Stimulated activated CD4-positive, alpha-beta T cell treated with anti-CD3 and anti-CD28 coated beads, TNF-alpha, amount 100 ng/mL, for 48 hours (primary cell): ENCODE results near the gene HOXD3.

Source experiments
- DNase-seq, 3 donors: peaks; one replicate each; pipeline ENCODE4 v3.0.0-alpha.2; 2020; ENCODE audit warnings: low read depth in 3 of 3

Gene HOXD3

DNA sequence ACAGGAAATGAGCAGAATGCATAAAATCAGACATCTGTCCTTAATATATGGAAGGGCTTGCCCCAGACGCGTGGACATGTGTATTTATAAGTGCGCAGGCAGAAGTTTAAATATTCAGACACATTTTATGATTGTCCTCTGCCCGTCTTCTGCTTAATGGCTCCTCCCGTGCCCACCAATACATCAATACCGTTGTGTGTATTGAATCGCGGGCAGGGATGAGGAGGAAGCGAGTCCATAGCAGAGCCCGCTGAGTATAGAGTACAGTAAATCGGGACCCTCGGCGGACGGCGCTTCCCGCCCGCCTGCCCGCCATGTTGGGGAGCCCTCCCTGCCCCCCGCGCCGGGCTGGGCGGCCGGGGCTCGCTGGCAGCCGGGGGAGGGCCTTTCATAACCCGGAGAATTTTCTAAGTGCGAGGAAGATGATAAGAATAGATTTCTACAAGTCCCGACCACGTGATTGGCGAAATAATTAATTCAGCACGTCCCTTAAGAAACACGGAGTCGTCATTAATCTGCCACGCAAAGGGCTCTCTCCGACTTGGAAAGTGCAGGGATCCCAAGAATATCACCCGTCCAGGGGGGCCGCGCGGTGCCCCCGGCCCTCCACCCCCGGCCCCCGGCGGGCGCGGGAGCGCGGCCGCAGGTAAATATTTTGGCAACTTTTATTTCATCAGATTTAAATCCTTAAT lies at the start of gene HOXD3:
Gene HOXD3 (plus strand): TSS at position 501 of the 692 bp plus-strand sequence. CDS start 11,808 bp downstream, outside the sequence.
- no peak for DNase-seq

DNA sequence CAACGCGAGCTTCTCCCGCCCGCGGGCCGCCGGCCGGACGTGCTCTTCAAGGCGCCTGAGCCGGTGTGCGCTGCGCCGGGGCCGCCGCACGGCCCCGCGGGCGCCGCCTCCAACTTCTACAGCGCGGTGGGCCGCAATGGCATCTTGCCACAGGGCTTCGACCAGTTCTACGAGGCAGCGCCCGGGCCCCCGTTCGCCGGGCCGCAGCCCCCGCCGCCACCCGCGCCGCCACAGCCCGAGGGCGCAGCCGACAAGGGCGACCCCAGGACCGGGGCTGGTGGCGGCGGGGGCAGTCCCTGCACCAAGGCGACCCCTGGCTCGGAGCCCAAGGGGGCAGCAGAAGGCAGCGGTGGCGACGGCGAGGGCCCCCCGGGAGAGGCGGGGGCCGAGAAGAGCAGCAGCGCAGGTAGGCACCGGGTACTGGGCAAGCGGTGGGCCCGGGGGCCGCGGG lies 49.4 kb upstream of the HOXD3 start:
- DNase-seq: no peak

DNA sequence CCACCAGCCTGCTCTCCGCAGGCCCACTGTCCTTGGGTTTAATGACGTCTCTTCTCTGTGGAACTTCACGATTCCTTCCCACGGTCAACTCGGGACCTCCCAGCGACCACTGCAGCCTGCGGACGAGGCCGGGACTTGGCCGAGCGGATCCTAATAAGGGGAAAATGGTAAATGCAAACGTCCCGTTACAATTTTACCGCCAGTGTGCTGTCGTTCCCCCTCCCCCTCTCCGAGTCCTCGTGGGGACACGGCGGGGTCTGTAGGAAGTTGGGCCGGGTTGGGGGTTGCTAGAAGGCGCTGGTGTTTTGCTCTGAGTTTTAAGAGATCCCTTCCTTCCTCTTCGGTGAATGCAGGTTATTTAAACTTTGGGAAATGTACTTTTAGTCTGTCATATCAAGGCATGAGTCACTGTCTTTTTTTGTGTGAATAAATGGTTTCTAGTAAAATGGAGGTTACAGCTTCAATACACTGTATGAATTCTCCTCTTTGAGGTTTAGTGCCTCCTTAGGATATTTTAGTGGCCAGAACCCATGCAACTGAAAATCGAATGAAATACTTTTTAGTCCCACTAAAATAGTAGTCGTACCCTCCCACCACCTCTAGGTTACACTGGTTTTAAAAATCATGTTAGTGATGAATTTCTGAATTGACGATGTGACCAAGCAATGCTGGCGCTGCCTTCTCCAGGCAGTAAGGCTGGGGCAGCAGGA lies 47.8 kb upstream of the HOXD3 start:
- DNase-seq: no peak

DNA sequence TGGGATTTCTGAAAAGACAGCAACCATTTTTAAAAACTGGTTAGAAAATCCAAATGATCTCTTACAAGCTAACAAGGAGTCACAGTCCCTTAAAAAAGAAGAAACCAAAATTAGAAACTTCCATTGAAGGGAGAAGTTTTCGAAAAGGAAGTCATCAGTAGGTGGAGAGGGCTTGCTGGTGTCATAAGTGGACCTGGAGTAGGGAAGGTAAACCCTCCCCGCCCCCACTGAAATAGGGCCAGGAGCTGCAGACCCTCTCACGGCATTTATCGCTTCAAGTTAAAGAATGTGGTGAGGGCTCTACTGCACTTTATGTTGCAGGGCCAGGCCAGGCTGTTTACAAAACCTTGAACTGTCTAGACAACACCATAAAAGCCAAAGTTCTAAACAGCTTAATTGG lies 47.2 kb upstream of the HOXD3 start:
- no peak for DNase-seq

DNA sequence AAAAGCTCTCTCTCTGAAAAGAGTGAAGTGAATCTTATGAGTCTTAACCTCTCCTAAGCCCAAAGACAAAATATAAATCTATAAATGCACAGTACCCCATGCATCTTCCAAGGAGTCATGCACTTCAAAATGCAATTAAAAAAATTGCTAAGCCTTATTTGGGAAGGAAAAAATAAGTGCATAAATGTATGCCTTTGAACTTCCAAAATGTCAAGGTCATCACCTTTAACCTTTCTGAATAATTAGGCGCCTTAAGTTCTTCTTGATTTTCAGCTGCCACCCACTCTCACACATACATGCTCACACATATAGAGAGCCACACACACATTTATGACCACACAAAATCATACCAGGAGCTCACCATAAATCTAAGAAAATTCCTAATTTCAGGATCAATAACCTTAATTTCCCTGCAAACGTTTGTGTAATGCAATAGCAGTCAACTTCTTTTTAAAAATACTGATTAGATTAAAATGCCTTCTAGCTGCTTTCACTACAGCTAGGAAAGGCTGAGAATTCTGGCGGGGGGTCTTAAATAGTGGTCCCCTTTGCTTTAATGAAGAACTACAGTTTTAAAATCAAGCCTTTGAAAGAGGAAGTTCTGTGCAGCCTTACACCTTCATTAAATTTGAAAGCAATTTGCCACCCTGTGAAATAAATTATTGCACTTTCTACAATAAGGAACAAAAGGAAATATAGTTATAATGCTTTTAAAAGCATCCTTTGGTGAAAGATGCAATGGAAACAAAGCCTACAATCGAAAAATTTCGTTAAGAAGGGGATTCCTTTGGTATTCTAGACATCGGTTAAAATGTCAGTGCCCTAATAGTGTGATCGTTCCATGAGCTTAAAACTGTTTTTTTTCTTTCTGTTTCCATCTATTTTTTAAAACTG lies 46.4 kb upstream of the HOXD3 start:
- no peak for DNase-seq

DNA sequence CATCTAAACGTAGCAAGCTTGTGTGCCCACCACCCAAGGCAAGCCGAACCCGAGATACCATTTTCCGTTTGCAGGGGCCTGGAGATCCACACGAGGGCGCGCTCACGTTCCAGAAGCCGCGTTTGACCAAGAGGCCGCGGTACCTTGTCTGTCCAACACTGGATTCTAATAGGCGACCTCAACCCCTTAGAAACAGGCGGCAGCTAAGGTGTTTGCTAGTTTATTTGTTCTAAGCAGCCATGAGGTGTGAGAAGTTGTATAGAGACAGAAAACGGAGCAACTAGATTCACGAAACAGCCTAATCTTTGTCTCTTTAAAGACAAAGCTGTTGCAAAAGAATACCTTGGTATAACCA lies 45.8 kb upstream of the HOXD3 start:
- no peak for DNase-seq

DNA sequence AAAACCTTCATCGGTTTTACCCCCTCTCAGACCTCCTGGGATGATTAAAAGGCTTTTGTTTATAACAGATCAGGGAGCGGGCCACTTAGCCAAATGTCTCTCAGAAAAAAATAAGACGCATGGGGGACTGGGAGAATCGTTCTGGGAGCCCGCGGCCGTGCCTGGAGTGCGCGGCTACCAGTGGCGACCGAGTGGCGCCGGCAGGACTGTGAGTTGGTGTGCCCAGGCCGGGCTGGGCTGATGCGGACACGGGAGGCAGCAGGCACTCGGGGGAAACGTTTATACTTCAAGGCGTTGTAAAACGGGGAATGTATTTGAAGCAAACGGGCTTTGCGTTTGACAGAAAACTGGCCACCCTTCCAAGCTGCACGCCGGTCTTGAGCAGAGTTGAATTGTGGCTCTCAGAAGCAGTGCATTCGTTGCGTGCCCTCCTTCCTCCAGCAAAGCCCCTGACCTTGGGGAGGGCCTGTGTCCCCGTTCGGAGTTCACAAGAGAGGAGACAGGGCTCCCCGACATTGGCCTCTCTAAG lies 45.2 kb upstream of the HOXD3 start:
- DNase-seq: no peak

DNA sequence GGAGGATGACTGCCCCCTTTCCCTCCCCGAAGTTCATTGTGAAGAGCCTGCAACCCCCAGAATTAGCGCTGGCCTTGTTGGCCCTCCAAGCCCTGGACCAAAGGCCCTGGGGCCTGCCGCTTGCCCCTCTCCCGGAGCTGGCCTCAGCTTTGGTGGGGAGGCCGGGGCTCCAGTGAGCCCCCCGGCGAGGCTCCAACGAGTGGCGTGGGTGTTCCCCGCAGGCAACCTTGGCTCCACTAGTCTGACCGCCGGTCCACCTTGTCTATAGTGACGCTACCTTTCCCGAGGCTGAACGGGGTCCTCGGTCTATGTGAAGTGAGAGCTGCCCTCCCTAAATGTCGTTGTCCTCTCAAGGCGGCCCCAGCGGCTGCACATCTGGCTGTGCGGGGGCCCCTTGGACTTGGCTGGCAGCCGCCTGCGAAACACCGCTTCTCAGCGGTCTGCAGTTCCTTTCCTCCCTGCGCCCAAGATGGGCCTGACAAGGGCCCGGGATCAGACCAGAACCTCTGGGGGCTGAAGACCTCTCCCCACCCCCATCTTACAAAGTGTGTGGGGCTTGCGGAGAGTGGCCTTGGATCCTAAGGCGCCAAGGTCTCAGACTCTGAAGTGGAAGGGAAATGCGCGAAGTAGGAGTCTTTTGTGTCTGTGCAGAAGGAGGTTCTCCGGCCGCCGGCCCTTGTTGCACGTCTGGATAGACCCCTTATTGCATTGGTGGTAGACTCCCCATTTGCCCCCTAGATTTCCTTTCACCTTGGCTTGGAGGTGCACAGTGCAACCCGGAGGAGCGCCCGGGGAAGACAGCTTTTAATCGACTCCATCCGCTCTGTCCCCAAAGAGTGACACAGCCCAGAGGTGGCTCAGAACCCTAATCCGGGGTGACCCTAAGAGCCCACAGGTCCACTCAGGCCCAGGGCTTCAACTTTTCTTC lies 44.5 kb upstream of the HOXD3 start:
- DNase-seq: no peak

DNA sequence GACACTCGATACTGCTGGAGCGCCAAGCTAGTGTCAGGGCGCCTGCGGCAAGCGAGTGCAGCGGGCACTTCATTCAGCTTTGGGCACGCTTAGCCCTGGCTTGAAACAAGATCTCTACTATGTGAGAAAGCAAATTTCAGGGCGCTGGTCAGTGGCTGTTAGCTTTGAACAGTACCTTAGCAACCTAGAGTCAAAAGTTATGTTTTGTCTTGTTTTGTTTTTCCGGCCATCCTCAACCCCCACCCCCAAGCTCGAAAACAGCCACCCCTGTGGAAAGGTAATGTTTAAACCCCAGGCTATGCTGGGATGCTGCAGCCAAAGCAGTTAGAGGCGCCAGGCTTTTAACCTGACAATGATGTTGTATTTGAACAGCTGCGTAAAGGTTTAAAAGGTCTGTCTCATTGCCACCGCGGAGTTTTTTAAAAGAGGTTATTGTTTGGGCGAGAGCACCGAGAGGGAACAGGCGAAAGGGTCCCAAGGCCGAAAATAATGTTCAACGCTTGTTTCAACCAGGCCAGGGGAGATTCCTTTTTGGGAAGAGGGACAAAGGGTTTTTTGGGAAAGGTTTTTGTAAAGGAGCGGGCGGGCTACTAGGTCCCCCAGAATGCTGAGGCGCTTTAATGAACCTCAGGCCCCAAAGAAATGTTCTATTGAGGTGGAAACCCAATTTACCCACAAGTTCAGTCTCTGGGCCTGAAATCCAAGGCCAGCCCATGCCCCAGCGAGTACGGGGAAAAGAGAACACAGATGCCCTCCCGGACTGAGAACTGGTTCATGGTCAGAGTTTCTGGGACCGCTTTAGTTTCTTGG lies 42.8 kb upstream of the HOXD3 start:
- DNase-seq: no peak

DNA sequence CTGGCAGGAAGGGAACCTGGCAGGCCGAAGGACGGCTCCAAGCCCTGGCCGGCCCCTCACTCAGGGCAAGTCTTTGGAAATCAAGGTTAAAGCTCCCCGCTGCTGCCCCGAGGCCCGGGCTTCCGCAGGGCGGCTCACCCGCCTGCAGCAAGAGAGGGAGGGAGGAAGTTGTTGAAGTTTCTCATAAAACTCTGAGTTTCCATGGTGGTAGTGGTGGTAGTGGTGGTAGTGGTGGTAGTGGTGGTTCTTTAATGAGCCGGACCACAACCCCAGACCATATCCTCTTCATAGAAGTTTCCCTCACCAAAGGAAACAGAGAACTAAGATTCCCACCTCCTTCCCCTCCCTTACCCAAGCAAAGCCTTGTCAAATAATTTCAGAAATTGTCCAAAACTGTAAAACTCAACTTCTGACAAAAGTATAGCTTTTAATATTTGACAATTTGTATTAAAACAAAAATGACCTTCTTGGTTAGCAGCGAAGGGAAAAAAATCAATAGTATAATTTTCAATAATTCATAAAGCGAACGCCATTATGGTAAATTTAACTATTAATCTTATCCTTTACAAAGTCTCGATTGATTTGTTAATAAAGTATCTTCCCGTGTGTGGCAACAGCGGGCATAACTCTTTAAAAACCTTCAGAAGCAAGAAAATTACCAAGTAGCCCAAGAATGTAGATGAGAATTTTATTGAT lies 42.0 kb upstream of the HOXD3 start:
- DNase-seq: no peak

DNA sequence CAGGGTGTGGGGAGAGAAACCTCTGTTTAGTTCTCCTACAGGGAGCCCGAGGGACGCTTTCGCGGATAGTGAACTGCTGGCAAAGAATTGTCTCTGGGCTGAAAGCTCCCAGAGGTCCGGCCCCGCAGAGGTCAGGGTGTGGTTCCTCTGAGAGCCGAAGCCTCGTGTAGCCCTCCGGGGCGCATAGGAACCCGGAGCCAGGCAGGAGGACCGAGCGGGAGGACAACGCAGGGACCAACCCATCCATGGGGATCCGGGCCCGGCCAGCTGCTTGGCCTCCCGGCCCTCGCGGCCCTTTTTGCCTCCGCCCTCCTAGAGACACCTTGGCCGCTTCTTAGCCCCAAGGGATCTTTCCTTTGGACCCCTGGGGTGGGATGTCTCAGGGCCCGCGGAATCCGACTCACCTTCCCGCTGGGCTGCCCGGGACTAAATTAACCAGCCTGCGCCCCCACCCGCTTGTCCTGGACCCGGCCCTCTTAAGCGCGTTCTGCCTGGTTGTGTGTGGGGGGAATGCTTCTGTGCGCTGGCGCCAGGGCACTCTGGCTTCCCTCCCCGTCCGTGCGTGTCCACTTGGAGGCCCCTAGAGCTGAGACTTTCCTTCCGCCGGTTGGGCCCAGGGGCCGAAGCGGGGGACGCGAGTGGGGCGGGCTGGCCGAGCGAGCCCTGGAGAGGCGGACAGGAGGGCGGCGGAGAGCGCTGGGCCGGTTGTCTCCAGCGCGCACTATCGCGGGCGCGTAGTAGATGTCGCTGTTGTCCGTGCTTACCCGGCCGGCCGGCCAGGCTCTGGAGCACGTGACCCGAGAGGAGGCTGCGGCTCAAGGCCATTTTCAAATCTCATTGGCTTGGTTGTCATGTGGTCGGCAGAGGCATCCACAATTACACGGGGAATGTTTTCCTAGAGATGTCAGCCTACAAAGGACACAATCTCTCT lies 41.0 kb upstream of the HOXD3 start, which contains the start of gene HOXD10:
Gene HOXD10 (plus strand): TSS at position 896 of the 931 bp plus-strand sequence. CDS start 56 bp downstream, outside the sequence.
- no peak for DNase-seq

DNA sequence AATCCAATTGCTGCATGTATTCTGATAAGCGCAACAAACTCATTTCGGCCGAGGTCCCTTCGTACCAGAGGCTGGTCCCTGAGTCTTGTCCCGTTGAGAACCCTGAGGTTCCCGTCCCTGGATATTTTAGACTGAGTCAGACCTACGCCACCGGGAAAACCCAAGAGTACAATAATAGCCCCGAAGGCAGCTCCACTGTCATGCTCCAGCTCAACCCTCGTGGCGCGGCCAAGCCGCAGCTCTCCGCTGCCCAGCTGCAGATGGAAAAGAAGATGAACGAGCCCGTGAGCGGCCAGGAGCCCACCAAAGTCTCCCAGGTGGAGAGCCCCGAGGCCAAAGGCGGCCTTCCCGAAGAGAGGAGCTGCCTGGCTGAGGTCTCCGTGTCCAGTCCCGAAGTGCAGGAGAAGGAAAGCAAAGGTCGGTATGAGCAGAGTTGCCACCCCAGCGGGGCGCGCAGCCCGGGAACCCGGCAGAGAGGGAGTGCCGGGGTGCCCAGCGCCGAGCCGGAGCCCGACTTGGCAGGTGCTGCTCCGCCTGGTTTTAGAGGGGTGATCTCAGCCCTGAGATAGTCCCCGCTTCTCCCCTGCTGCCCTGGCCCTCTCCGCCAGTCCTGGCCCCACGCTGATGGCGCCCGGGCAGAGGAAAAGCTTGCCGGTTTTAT lies 39.8 kb upstream of the HOXD3 start:
- no peak for DNase-seq

DNA sequence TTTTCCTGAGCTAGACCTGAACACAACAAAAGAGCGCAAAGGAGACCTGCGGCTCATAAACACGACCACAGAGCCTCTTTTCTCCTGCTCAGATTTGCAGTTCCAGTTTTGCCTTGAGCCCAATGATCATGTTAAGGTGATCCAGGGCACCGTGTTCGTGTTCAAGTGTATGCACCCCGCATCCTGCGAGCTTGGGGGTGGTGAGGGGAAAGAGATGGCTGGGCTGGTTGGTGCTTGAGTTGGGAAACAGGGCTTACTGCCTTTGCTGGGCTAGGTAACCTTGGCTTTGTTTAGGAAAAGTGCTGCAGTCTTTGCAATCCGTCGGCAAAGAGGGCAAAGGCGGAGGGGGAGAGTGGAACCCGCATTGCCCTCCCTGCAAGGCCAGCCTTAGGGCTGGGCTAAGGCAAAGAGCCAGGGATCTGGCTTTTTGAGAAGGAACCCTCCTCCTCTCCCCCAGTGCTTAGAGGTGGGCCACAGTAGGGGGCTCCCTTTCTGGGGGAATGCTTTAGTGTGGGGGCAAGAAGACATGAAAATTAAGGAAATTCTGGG lies 39.2 kb upstream of the HOXD3 start:
- no peak for DNase-seq

DNA sequence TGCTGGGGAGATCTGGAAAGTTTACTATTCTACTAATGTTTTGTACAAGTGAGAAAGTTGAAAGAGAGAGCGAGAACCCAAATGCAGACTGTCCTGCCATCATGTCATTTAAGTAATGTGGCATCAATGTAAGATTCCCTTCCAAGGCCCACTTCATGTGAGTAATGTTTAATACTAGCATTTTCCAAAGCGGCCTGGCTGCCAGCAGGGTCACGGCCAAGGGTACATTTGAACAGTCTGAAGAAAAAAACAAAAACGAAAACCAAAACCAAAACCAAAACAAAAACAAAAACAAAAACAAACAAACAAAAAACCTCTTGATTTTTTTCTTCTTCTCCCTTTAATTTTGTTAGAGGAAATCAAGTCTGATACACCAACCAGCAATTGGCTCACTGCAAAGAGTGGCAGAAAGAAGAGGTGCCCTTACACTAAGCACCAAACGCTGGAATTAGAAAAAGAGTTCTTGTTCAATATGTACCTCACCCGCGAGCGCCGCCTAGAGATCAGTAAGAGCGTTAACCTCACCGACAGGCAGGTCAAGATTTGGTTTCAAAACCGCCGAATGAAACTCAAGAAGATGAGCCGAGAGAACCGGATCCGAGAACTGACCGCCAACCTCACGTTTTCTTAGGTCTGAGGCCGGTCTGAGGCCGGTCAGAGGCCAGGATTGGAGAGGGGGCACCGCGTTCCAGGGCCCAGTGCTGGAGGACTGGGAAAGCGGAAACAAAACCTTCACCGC lies 38.3 kb upstream of the HOXD3 start:
- DNase-seq: no peak

DNA sequence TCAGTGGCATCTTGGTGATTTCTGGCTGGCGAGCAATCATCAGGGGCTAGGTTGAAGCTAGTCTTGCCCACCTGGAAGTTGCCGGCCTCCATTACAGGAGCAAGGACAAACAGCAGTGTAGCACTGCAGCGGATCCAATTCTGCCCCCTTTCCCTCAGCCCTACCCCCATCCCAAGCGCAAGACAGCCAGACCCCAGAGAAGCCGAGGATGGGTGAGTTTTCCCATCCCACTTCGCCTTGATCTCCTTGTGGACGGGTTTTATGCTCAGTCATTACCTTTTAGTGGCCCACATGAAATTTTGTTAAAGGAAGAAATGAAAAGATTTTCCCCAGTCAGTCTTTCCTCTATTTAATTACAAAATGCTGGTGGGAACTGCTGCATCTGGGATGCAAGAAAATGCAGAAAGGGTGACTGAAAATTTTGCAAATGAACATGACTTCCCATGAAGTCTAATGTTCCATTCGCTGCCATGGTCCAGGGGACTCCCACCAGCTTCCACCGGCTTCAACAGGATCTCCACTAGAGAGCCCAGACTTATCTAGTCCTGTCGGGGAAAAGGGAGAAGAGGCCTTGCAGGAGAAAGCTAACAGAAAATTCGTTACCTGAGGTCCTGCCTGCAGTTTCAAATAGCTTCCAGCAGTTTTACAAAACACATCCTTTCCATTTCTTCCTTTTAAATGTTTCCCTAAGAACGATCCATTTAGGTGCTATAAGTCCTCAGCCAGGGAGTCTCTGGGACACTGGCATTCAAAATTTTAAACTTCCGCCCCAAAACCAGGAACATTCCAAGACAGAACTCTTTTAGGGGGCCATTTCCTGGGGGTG lies 36.5 kb upstream of the HOXD3 start:
- no peak for DNase-seq
